ENCODE results near the gene KCNJ13.

KCNJ13 gene

GRCh38 chr2:232776435-232776834 lies at the start of gene KCNJ13:
Gene KCNJ13, minus strand, starts transcription at chr2:232776565. Its CDS starts 5,203 bp downstream, at chr2:232771362.
- DNase-seq, result peak in 1 of 3 experiments; percentile 3

DNA sequence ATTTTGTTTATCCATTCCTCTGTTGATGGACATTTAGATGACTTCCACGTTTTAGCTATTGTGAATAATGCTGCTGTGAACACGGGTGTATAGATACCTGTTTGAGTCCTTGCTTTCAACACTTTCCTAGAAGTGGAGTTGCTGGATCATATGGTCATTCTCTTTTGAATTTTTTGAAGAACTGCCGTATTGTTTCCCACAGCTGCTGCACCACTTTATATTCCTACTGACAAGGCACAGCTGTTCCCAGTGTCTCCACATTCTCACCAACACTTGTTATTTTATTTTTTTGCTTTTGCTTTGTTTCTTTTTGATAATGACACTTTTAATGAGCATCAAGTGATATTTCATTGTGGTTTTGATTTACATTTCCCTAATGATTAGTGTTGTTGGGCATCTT lies 41.4 kb upstream of the KCNJ13 start:
- DNase-seq, result no peak

- peak in 1 of 3 experiments; percentile 54 for DNase-seq
Observed at GRCh38 chr2:232816657-232817056, 40.3 kb upstream of the KCNJ13 start.

GRCh38 chr2:232815569-232815968 lies 39.2 kb upstream of the KCNJ13 start:
- DNase-seq, result no peak

GRCh38 chr2:232810444-232810843 lies 34.1 kb upstream of the KCNJ13 start:
- no peak for DNase-seq

DNA sequence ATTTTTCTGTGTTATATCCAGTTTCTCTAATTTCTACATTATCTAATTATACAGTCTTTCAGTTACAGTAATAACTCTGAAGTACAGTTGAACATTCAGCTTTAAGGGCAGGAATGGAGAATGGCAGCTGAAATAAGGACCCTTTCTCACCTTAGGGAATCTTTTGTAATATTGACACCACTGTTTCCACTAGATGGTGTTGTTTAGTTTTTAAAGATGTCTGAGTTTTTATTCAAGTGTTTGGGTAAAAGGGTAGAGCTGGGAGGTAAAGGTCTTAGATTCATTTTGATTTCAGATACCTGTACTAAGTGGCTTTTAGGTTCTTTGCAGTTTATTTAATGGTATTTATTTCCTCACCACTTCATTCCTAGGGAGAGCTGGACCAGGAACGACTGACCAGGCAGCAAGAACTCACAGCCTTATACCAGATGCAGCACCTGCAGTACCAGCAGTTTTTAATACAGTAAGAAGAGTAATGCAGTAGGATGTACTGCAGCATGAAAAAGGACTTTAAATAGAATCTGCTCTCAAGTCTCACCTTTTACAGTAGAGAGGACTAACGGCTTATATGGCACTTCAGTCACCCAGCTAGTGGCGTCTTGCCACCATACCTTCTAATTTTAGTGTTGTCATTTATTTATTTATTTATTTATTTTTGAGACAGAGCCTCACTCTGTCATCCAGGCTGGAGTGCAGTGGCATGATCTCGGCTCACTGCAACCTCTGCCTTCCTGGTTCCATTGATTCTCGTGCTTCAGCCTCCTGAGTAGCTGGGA lies 33.2 kb upstream of the KCNJ13 start:
- DNase-seq, result no peak

DNA sequence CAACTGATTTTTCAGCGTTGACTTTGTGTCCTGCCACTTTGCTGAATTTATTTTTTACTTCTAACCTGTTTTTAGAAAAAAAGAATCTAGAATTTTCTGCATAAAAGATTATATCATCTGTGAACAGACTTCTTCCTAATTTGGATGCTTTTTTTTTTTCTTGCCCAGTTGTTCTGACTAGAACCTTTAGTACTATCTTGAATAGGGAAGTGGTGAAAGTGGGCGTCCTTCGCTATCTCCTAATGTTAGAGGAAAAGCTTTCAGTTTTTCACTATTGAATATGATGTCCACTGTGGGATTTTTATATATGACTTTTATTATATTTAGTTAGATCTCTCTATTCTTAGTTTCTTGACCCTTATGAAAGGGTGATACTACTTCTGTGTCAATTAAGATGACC lies 25.7 kb upstream of the KCNJ13 start:
- DNase-seq, result no peak

DNA sequence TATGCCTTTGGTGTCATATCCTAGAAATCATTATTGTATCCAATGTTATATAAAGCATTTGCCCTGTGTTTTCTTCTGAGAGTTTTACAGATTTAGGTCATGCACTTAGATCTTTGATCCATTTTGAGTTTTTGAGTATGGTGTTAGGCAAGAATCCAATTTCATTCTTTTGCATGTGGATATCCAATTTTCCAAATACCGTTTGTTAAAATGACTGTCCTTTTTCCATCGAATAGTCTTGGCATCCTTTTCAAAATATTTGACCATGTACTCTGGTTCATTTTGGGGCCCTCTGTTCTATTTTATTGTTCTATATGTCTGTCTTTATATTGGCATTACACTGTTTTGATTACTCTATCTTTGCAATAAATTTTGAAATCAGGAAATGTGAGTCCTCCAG lies 23.8 kb upstream of the KCNJ13 start:
- no peak for DNase-seq

DNA sequence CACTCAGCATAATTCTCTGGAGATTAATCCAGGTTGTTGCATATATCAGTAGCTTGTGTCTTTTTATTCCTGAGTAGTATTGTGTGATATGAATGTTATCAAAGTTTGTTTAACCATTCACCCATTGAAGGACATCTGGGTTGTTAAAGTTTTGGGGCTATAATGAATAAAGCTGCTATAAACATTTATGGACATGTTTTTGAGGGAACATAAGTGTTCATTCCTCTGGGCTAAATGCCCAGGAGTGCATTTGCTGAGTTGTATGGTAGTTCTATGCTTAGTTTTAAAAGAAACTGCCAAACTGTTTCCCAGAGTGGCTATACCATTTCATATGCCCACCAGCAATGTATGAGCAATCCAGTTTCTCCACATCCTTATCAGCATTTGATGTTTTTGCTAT lies 21.8 kb upstream of the KCNJ13 start:
- DNase-seq, result no peak

DNA sequence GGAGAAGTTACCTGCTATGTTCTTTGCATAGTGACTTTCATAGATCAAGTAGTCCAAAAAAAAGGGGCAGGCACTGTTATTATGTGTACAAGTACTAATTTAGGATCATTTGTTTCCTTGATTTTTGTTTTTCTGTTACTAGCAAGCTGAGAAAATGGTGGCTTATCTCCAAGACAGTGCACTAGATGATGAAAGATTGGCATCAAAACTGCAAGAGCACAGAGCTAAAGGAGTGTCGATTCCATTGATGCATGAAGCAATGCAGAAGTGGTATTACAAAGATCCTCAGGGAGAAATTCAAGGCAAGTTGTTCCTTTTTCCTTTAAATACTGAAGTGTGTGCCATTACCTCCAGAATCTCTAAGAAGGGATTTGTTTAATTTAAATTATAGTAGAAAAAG lies 19.6 kb upstream of the KCNJ13 start:
- DNase-seq, result no peak

DNA sequence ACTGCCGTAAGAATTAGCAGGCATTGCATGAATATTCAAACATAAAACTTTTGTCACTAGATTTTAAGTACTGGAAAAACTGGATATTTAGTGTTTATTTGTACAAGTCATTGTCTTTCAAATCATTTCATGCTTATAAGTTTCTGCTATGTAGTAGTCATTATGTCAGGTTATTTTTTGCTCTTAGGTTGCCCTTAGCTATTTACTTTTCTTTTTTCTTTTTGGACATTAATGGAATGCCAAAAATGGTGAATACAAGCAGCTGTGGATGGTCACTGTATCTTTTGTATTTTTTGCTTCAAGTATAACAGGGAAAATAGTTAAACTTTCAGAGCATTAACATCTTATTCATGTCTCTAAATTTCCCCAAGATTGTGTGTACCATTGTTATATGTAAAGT lies 18.6 kb upstream of the KCNJ13 start:
- no peak for DNase-seq

DNA sequence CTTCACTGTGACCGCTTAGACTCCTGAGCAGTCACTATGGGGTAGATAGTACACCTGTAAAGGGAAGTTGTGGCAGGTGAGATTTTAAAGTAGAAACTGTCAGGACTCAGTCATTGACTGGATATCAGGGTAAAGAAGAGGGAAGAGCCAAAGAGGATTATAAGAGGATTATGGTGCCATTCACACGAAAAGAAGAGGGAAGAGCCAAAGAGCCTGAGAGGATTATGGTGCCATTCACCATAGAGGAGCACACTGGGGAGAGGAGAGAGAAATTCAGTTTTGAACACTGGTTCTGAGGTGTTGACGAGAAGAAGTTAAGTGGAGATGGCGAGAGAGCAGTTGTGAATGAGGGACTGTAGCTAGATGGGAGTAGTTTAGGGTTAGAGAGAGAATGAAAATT lies 16.9 kb upstream of the KCNJ13 start:
- no peak for DNase-seq

DNA sequence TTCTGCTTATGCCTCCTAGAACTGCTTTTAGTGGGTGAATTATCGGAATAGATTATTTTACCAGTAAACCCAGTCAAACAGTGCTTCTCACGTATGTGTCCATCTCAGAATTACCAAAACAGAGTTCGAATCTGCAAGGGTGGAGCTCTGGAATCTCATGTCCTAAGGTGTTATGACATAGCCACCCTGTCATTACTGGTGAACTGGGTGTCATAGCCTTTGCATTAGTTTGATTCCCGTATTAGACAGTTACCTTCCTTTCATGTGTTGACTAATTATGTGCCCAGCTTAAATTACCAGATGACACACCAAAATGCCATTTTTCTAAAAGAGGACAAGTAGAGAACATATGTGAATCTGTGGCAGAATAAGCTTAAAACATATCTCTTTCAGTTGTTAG lies 15.2 kb upstream of the KCNJ13 start:
- no peak for DNase-seq

DNA sequence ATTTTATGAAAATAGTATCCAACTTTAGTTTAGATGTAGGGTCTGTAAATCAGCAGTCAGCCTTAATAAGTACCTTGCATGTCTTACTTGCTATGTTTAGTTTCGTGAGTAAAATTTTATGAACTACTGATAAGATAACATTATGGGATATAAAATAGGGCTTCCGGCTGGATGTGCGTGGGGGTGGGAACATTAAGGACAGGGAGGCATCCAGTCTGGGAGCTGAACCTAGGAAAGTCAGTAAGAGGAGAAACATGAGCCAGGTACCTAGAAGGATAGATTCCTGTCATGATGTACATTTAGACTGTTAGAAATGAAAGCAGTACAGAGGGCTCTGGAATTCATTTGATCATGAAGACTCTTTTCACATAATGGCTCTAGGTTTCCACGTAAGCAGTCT lies 12.7 kb upstream of the KCNJ13 start:
- DNase-seq, result no peak

- no peak for DNase-seq
Observed at GRCh38 chr2:232787806-232788205, 11.4 kb upstream of the KCNJ13 start.

GRCh38 chr2:232783278-232783677 lies 6.9 kb upstream of the KCNJ13 start:
- no peak for DNase-seq

- no peak for DNase-seq
Observed at GRCh38 chr2:232781765-232782164, 5.4 kb upstream of the KCNJ13 start.

GRCh38 chr2:232779934-232780333 lies 3.6 kb upstream of the KCNJ13 start:
- DNase-seq, result no peak

- no peak for DNase-seq
Observed at GRCh38 chr2:232779465-232779864, 3.1 kb upstream of the KCNJ13 start.

- DNase-seq, result no peak
Observed at GRCh38 chr2:232777276-232777675, 911 bp upstream of the KCNJ13 start.

DNA sequence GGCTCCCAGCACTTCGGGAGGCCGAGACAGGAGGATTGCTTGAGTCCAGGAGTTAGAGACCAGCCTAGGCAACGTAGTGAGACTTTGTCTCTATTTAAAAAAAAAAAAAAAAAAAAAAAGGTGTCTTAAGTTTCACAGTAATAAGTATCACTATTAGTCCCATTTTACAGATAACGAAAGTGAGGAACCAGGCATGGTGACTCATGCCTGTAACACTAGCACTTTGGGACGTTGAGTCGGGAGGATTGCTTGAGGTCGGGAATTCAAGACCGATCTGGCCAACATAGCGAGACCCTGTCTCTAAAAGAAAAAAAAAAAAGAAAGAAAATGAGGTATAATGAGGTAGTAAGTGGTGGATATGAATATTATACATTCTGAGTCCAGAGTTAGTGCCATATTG lies 2.5 kb downstream of the KCNJ13 start:
- DNase-seq, result no peak

DNA sequence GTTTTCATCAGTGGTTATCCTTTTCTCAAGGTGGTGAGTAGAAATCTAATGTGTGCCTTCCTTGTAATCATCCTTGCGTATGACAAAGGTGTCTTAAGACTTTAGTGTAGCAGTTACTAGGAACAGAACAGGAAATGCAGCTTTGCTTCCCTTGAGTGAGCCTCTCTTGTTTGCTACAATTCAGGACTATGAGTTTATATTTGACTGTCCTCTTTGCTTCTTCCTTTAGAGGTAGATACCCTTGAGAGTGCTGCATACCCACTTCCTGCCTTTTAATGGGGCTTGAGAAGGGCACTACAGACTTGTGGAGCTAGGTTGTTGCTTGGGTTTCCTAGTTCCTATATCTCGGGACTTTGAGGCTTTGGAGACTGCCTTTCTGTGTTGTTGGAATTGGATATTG lies 3.8 kb downstream of the KCNJ13 start:
- DNase-seq, result no peak

DNA sequence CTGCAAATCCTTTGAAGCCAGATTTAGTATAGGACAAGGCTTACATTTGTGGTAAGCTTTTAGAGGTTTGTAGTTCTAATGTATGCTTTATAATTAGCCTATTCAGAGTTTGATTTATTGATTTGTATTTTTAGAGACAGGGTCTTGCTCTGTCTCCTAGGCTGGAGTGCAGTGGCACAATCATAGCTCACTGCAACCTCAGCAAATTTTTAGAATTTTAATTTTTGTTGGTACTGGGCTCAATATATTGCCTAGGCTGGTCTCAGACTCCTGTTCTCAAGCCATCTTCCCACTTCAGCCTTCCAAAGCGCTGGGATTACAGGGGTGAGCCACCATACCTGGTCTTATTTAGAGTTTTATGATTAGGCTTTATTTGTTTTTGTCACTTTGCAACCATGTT lies 4.5 kb downstream of the KCNJ13 start:
- DNase-seq, result peak in 1 of 3 experiments; percentile 24

GRCh38 chr2:232770207-232770606 lies 6.2 kb downstream of the KCNJ13 start:
- no peak for DNase-seq

DNA sequence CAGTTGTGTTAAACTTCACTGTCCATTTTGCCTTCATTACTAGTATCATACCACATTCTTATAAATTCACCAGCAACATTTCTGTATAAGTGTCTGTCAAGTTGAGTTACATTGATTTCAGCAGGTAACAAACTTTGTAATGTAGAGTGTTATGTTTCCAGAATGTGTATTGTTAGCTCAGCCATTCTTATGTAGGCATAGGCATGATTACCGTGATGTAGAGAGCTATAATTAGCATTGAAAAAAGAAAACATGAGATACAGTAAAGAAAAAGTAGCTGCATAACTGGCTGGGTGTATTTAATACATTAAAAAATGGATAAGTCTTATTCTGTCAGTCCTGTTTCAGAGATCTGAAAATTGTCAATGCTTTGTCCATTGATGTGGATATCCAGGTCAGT lies 8.5 kb downstream of the KCNJ13 start:
- DNase-seq, result no peak

All from NCI-H1417 (cell line).